ENCODE data around the gene ANO1.

Gene ANO1

GRCh38 chr11:70073871-70074371 lies 4.2 kb upstream of the ANO1 start:
- TF ChIP-seq GATA2 (IDR thresholded peaks at IDR 0.05; ENCODE audit: low read depth, low read length) = no peak
- TF ChIP-seq GATA3 (IDR thresholded peaks at IDR 0.05; ENCODE audit: low read depth, low read length) = no peak

- TF ChIP-seq GATA3 (IDR thresholded peaks at IDR 0.05; ENCODE audit: low read depth, low read length) (no peak), GATA2 (IDR thresholded peaks at IDR 0.05; ENCODE audit: low read depth, low read length) (no peak)
Observed at GRCh38 chr11:70074746-70075145, 3.4 kb upstream of the ANO1 start.

GRCh38 chr11:70075836-70076235 lies 2.3 kb upstream of the ANO1 start:
- TF ChIP-seq GATA3 (IDR thresholded peaks at IDR 0.05; ENCODE audit: low read depth, low read length) (no peak), GATA2 (IDR thresholded peaks at IDR 0.05; ENCODE audit: low read depth, low read length) (no peak)

GRCh38 chr11:70076461-70076931 lies 1.6 kb upstream of the ANO1 start:
- TF ChIP-seq GATA2 (IDR thresholded peaks at IDR 0.05; ENCODE audit: low read depth, low read length) (no peak), GATA3 (IDR thresholded peaks at IDR 0.05; ENCODE audit: low read depth, low read length) (no peak)

GRCh38 chr11:70077411-70078094 lies 564 bp upstream of the ANO1 start:
- TF ChIP-seq GATA3 (IDR thresholded peaks at IDR 0.05; ENCODE audit: low read depth, low read length) (no peak), GATA2 (IDR thresholded peaks at IDR 0.05; ENCODE audit: low read depth, low read length) (no peak)

GRCh38 chr11:70078781-70079616 lies 882 bp downstream of the ANO1 start:
- TF ChIP-seq GATA3 (IDR thresholded peaks at IDR 0.05; ENCODE audit: low read depth, low read length) (no peak), GATA2 (IDR thresholded peaks at IDR 0.05; ENCODE audit: low read depth, low read length) (no peak)

GRCh38 chr11:70079691-70080090 lies 1.6 kb downstream of the ANO1 start:
- TF ChIP-seq GATA3 (IDR thresholded peaks at IDR 0.05; ENCODE audit: low read depth, low read length) = no peak
- TF ChIP-seq GATA2 (IDR thresholded peaks at IDR 0.05; ENCODE audit: low read depth, low read length) = no peak

GRCh38 chr11:70080763-70081162 lies 2.6 kb downstream of the ANO1 start:
- TF ChIP-seq GATA3 (IDR thresholded peaks at IDR 0.05; ENCODE audit: low read depth, low read length) = no peak
- no peak for TF ChIP-seq GATA2 (IDR thresholded peaks at IDR 0.05; ENCODE audit: low read depth, low read length)

GRCh38 chr11:70082829-70083228 lies 4.7 kb downstream of the ANO1 start:
- TF ChIP-seq GATA2 (IDR thresholded peaks at IDR 0.05; ENCODE audit: low read depth, low read length) = no peak
- no peak for TF ChIP-seq GATA3 (IDR thresholded peaks at IDR 0.05; ENCODE audit: low read depth, low read length)

- TF ChIP-seq GATA3 (IDR thresholded peaks at IDR 0.05; ENCODE audit: low read depth, low read length) (no peak), GATA2 (IDR thresholded peaks at IDR 0.05; ENCODE audit: low read depth, low read length) (no peak)
Observed at GRCh38 chr11:70084046-70084984, 6.2 kb downstream of the ANO1 start.

- TF ChIP-seq GATA3 (IDR thresholded peaks at IDR 0.05; ENCODE audit: low read depth, low read length) (no peak), GATA2 (IDR thresholded peaks at IDR 0.05; ENCODE audit: low read depth, low read length) (no peak)
Observed at GRCh38 chr11:70085815-70086769, 8.0 kb downstream of the ANO1 start.

- TF ChIP-seq GATA3 (IDR thresholded peaks at IDR 0.05; ENCODE audit: low read depth, low read length) (no peak), GATA2 (IDR thresholded peaks at IDR 0.05; ENCODE audit: low read depth, low read length) (no peak)
Observed at GRCh38 chr11:70087446-70088167, 9.5 kb downstream of the ANO1 start.

Measured in SH-SY5Y (cell line).